Activated CD4-positive, alpha-beta T cell treated with anti-CD3 and anti-CD28 coated beads, Interleukin-2, amount 50 U/mL, for 16 hours (primary cell): ENCODE results near the gene BTBD9.

Experiments used
- DNase-seq: peaks from one replicate; pipeline ENCODE4 v3.0.0-alpha.2; 2020

Gene BTBD9

DNA sequence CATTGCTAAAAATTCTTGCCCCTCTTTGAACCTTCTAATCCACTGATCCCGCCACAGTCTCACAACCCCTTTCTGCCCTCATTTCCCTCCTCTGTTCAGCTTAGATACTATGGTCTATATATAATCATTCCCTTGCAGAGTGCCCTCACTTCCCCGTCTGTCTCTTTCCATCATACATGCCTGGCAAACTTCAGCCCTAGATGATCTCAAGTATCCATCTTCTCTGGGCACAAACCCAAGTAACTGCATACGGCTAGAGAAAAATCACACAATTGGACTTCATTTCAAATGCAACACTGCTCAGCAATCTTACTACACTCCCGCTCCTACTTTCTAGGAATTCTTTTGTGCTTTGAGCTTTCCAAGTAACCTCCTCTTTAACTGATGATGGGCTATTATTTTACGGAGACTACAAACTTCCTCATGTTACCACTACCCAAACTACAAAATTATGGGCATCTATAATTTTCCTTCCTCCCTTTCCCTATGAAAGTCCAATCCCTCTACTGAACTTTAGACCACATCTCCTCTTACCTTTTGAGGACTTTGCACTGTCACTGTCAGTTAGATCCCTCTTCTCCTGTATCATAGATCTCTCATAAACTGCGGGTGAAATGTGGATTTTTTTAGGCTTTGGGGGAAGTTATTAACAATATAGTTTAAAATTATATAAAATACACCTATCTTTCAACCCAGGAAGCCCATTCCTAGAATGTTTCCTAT is 135.6 kb downstream of the BTBD9 start:
- DNase-seq: no peak

DNA sequence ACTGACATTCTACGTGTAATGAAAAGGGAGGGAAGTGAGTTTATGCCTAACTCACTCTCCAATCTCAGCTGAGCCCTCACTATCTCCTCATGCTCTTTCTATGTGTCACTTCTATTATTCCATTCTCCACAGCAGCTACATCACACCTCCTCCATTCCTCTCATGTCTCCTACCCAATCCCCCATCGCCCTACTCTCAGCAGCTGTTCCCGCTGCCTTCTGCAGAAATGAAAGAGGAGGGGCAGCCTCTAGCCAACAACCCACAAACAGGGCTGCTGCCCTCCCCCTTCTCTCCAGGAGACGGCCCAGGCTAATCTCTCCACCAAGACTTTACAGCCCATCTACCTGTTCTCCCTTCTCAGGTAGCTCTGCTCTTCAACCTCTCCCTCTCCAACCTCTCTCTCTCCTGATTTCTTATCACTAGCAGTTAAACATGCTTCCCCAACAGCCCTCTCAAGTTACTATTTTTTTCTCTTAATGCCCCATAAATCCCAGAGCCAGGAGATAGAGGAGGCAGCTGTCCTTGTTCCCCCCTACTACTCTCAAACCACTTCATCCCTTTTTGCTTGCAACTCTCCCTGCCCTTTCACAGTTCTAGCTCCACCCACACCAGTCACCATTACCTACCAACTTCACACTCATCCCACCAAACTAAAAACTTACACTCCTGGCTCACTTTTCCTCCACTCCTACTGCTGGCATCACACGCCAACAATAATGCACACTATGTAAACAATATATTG is 136.5 kb downstream of the BTBD9 start:
- DNase-seq: no peak

- no peak for DNase-seq
Observed at GRCh38 chr6:38502423-38502822, 137.3 kb downstream of the BTBD9 start.

- DNase-seq: no peak
Observed at GRCh38 chr6:38501931-38502330, 137.8 kb downstream of the BTBD9 start.

- DNase-seq: no peak
Observed at GRCh38 chr6:38499529-38500096, 140.1 kb downstream of the BTBD9 start.

- DNase-seq: no peak
Observed at GRCh38 chr6:38498805-38499445, 140.8 kb downstream of the BTBD9 start.

DNA sequence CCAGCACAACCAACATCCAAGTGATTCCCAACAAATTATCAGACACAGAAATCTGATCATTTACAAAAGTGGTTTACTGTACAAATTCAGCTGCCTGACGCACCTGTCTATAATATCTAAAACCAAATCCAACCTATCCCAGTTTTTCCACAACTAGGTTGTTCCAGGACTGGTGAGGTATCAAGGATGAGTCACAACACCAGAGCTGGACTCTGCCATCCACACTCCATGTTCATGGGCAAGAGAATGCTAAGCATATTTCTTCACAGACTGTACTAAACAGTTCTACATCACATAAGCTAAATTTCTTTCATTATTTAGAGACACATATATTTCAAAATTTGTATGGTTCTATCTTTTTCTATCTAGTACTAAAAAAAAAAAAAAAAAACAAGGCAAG is 141.6 kb downstream of the BTBD9 start:
- DNase-seq: no peak

GRCh38 chr6:38497546-38497945 is 142.2 kb downstream of the BTBD9 start:
- DNase-seq: no peak

DNA sequence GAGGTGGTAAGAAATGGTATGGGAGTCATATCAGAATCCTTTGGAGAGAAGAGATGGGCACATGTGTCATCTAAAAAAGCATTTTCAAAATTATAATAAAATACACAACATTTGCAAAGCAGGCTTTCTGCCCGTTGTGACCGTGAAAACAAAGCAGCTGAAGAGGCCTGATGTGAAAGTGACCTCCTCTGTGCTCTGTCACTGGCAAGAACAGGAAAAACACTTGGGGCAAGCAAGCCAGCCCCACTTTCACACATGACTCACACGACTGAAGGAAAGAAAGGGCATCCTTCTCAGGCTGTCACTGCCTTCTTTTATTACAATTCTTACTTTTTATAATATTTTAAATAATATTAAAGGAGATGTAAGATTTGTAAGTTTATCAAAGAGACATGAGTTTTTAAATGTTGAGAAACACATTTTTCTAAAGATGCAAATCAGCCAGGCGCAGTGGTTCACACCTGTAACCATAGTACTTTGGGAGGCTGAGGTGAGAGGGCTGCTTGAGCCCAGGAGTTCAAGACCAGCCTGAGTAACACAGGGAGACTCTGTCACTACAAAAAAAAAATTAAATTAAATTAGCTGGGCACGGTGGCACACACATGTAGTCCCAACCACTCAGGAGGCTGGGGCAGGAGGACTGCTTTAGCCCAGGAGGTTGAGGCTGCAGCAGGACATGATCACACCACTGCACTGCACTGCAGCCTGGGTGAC is 143.7 kb downstream of the BTBD9 start:
- peak; percentile 49 for DNase-seq

DNA sequence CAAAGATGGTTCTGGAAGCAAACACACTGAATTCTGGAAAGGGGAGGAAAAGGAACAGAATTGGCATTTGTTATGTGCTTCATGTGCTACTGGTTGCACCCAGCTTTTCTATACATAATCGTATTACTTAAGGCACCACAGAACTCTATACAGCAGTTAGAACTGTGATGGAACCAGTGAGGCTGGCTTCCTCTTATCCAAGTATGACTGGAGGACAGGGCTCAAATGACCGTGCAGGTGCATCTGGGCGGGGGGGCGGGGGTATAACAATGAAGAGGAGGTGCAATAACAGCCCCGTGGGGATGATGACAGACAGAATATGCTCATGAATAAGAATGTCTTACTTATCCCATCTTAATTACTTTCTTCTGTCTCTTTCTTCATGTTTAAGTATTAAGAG is 144.2 kb downstream of the BTBD9 start:
- peak; percentile 26 for DNase-seq

GRCh38 chr6:38493931-38494547 is 145.7 kb downstream of the BTBD9 start:
- DNase-seq: peak; percentile 73

DNA sequence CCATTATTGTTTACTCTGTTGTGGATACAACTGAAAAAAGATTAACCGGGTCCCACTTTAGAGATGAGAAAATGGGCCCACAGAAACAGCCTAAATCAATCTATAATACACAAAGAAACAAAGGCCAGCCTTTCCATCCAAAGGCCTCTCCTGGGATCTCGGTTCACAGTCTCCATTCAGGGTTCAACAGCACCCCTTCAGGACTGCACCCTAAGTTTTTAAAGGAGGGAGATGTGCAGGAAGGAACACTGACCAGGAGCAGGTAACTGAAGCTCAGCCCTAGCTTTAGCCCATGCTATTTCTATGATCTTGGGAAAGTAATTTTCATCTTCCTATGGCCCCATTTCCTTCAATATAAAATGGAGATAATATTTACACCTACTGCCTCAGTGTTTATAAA is 147.7 kb downstream of the BTBD9 start:
- no peak for DNase-seq

GRCh38 chr6:38489951-38490350 is 149.8 kb downstream of the BTBD9 start:
- no peak for DNase-seq

DNA sequence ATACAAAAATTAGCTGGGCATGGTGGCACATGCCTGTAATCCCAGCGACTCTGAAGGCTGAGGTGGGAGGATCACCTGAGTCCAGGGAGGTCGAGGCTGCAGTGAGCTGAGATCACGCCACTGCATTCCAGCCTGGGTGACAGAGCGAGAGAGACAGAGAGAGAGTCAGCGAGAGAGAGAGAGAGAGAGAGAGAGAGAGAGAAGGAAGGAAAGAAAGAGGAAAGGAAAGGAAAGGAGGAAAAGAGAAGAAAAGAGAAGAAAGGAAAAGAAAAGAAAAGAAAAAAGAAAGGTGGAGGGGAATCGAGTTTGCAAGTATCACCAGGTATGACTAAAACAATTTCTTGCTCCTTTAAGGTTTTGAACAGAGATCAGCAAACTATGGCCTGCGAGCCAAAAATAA is 152.3 kb downstream of the BTBD9 start:
- DNase-seq: no peak

- no peak for DNase-seq
Observed at GRCh38 chr6:38485488-38485887, 154.2 kb downstream of the BTBD9 start.

GRCh38 chr6:38484656-38485055 is 155.1 kb downstream of the BTBD9 start:
- no peak for DNase-seq

- no peak for DNase-seq
Observed at GRCh38 chr6:38483526-38483925, 156.2 kb downstream of the BTBD9 start.

- DNase-seq: no peak
Observed at GRCh38 chr6:38482466-38482865, 157.3 kb downstream of the BTBD9 start.

GRCh38 chr6:38481851-38482250 is 157.9 kb downstream of the BTBD9 start:
- DNase-seq: no peak

DNA sequence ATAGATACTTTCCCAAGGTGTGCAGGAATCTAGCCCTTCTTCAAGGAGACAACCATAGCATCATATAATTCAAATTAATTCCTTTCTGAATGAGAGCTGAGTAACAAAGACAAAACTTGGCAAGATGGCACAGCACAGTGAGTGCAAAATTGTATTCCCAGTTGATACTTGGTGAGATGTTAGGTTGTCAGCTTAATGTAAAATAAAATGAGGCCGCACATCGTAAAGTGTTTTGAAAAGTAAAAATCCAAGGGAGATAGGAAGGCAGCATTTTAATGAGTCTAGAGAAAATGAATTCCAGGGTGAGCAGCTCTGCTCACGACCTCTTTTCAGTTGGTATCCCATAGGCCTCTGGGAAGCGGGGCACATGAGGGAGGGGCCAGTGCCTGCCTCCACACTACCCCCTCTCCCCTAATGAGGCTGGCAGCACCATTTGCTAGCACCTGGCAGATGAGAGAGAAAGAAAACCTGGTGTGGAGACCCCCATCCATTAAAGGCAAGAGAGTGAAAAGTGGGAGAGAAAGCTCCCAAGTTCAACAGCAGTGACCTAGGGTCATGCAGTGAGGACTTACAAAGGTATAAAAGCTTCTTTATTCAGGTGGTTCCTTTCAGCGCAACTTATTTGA is 158.4 kb downstream of the BTBD9 start:
- DNase-seq: no peak

DNA sequence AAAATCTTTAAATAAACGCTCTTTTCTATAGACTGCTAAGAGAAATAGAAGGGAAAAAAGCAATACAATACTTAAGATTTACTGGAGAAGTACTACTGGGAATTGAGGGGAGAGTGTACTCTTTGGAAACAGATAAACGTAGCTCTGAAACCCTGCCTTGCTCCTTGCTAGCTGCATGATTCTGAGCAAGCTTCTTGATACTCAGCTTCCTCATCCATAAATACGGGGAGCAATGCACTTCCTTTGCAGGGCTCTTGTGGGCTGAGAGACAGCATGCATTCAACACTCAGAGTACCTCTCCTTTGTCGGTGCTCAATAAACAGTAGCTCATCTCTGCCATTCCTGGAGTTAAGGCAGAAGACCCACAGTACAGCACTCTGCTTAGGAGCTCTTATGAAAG is 159.7 kb downstream of the BTBD9 start:
- DNase-seq: no peak

DNA sequence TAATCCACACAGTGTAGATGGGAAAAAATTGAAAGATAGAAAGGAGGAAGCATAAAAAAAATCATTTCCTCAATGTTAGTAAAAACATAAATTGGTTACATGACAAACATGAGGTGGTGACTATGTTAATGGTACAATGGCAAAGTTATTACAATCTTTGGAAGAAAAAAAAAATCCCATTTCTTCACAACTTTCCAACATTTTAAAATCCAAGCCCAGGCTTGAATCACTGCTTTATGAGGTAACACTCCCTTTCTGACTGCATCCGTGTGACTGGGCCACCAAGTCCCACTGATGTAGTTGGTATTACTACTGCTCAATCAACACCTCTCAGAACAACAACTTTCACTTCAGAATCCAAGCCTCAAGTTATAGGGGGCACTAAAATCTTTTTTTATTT is 160.4 kb downstream of the BTBD9 start:
- no peak for DNase-seq
